Liver (tissue), 3 donors: ENCODE measurements around the gene ZNF487.

ENCODE experiments used
- GABPA ChIP-seq, 2 donors: IDR thresholded peaks in 1 of 2; conservative IDR thresholded peaks in 1 of 2; 2 replicates each; pipeline ENCODE4 v1.6.1; 2016; ENCODE audit warnings: antibody characterized with exemption in 2 of 2, mild to moderate bottlenecking in 1 of 2, moderate library complexity in 1 of 2
- HNF4A ChIP-seq, 2 donors: conservative IDR thresholded peaks; 2 replicates each; pipeline ENCODE4 v1.6.1; 2016; ENCODE audit warnings: antibody characterized with exemption in 2 of 2, mild to moderate bottlenecking in 2 of 2
- RAD21 ChIP-seq, 2 donors: IDR thresholded peaks; 2 replicates each; pipeline ENCODE4 v1.6.1; 2016; ENCODE audit warnings: antibody characterized with exemption in 2 of 2, mild to moderate bottlenecking in 2 of 2
- RXRA ChIP-seq, 2 donors: IDR thresholded peaks; 2 replicates each; pipeline ENCODE4 v1.6.1; 2017 to 2018; ENCODE audit warnings: antibody characterized with exemption in 2 of 2, mild to moderate bottlenecking in 1 of 2
- SP1 ChIP-seq: IDR thresholded peaks from 2 replicates; pipeline ENCODE4 v1.6.1; 2018; ENCODE audit warnings: antibody characterized with exemption, mild to moderate bottlenecking
- TAF1 ChIP-seq: conservative IDR thresholded peaks from 2 replicates; pipeline ENCODE4 v1.6.1; 2016; ENCODE audit warnings: antibody characterized with exemption, mild to moderate bottlenecking
- TF ChIP-seq, protein P1 (sequence below): fragments of 150-350 bp; IDR thresholded peaks from 2 replicates; pipeline ENCODE4 v1.5.1; 2017; ENCODE audit warnings: improper control_type of control experiment, low read depth, low read length; ENCODE audit not compliant: missing input control
- TF ChIP-seq, protein P2 (sequence below): IDR thresholded peaks from 2 replicates; pipeline ENCODE4 v1.6.1; 2016; ENCODE audit warnings: antibody characterized with exemption
- TF ChIP-seq, protein P3 (sequence below): IDR thresholded peaks from 2 replicates; pipeline ENCODE4 v1.6.1; 2016; ENCODE audit warnings: antibody characterized with exemption, mild to moderate bottlenecking
- TF ChIP-seq, protein P4 (sequence below): IDR thresholded peaks from 2 replicates; pipeline ENCODE4 v1.6.1; 2016; ENCODE audit warnings: antibody characterized with exemption
- donor health status: healthy.
- donor health status: healthy.

DNA sequence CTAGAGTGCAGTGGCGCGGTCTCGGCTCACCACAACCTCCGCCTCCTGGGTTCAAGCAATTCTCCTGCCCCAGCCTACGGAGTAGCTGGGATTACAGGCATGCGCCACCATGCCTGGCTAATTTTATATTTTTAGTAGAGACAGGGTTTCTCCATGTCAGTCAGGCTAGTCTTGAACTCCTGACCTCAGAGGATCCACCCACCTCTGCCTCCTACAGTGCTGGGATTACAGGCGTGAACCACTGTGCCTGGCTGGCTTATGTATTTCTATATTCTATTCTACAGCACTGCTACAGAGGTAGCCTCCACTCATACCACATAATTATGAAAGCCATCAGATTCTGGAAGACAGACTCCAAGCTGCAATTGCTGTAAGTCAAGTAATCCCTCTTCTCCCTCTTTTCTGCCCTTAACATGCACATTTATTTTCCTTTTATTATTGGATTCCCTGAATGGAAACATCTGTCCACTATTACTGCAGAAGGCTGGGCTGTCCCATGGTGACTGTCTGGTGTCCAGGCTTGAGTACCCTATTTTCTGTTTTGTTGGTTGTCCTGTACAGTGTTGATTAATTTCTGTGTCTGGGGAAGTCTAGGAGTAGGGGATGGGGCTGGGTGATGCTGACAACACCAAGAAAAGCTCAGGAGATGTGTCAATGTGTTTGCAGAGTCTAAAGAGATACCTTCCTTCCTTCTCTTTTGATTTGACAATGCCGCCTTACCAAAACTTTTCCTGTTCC lies 5.8 kb upstream of the ZNF487 start:
- TF ChIP-seq, protein P1, sequence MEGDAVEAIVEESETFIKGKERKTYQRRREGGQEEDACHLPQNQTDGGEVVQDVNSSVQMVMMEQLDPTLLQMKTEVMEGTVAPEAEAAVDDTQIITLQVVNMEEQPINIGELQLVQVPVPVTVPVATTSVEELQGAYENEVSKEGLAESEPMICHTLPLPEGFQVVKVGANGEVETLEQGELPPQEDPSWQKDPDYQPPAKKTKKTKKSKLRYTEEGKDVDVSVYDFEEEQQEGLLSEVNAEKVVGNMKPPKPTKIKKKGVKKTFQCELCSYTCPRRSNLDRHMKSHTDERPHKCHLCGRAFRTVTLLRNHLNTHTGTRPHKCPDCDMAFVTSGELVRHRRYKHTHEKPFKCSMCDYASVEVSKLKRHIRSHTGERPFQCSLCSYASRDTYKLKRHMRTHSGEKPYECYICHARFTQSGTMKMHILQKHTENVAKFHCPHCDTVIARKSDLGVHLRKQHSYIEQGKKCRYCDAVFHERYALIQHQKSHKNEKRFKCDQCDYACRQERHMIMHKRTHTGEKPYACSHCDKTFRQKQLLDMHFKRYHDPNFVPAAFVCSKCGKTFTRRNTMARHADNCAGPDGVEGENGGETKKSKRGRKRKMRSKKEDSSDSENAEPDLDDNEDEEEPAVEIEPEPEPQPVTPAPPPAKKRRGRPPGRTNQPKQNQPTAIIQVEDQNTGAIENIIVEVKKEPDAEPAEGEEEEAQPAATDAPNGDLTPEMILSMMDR: no peak
- TF ChIP-seq HNF4A (conservative IDR thresholded peaks at IDR 0.05) (no peak), RXRA (IDR thresholded peaks at IDR 0.05) (no peak), SP1 (no peak), TAF1 (no peak), RAD21 (IDR thresholded peaks at IDR 0.05) (no peak), GABPA (IDR thresholded peaks at IDR 0.05 in 1 of 2, conservative IDR thresholded peaks at IDR 0.05 in 1 of 2) (no peak)
- TF ChIP-seq, protein P2, sequence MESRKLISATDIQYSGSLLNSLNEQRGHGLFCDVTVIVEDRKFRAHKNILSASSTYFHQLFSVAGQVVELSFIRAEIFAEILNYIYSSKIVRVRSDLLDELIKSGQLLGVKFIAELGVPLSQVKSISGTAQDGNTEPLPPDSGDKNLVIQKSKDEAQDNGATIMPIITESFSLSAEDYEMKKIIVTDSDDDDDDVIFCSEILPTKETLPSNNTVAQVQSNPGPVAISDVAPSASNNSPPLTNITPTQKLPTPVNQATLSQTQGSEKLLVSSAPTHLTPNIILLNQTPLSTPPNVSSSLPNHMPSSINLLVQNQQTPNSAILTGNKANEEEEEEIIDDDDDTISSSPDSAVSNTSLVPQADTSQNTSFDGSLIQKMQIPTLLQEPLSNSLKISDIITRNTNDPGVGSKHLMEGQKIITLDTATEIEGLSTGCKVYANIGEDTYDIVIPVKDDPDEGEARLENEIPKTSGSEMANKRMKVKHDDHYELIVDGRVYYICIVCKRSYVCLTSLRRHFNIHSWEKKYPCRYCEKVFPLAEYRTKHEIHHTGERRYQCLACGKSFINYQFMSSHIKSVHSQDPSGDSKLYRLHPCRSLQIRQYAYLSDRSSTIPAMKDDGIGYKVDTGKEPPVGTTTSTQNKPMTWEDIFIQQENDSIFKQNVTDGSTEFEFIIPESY: no peak
- TF ChIP-seq, protein P3, sequence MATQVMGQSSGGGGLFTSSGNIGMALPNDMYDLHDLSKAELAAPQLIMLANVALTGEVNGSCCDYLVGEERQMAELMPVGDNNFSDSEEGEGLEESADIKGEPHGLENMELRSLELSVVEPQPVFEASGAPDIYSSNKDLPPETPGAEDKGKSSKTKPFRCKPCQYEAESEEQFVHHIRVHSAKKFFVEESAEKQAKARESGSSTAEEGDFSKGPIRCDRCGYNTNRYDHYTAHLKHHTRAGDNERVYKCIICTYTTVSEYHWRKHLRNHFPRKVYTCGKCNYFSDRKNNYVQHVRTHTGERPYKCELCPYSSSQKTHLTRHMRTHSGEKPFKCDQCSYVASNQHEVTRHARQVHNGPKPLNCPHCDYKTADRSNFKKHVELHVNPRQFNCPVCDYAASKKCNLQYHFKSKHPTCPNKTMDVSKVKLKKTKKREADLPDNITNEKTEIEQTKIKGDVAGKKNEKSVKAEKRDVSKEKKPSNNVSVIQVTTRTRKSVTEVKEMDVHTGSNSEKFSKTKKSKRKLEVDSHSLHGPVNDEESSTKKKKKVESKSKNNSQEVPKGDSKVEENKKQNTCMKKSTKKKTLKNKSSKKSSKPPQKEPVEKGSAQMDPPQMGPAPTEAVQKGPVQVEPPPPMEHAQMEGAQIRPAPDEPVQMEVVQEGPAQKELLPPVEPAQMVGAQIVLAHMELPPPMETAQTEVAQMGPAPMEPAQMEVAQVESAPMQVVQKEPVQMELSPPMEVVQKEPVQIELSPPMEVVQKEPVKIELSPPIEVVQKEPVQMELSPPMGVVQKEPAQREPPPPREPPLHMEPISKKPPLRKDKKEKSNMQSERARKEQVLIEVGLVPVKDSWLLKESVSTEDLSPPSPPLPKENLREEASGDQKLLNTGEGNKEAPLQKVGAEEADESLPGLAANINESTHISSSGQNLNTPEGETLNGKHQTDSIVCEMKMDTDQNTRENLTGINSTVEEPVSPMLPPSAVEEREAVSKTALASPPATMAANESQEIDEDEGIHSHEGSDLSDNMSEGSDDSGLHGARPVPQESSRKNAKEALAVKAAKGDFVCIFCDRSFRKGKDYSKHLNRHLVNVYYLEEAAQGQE: no peak
- TF ChIP-seq, protein P4, sequence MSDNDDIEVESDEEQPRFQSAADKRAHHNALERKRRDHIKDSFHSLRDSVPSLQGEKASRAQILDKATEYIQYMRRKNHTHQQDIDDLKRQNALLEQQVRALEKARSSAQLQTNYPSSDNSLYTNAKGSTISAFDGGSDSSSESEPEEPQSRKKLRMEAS: no peak
